Keratinocyte (primary cell): Measurements from ENCODE around the gene RIPOR2. TPM values are rescaled to one million over a fixed set of nuclear protein-coding genes. Genes with fewer than 3 reads are reported as not detected.

Source experiments
- DNase-seq: peaks from one replicate; pipeline ENCODE4 v3.0.0-alpha.2; 2011; ENCODE audit warnings: low read depth, missing footprints, low spot score
- FAIRE-seq: peaks from 2 replicates; lab custom pipeline; 2011; peaks lifted over from hg19 to GRCh38; lab: Jason Lieb, UNC
- H2AFZ ChIP-seq: 2 replicates; pipeline ENCODE4 v1.6.0; 2012; ENCODE audit warnings: low read length, control low read depth, inconsistent platforms; ENCODE audit not compliant: control insufficient read depth
- H3K27ac ChIP-seq: 2 replicates; pipeline ENCODE4 v1.5.1; 2011; ENCODE audit warnings: low read length; ENCODE audit not compliant: control insufficient read depth, insufficient read depth
- H3K27me3 ChIP-seq: 3 replicates; pipeline ENCODE4 v1.6.0; 2011; ENCODE audit warnings: low read length; ENCODE audit not compliant: control insufficient read depth, insufficient read depth; ENCODE audit errors: extremely low read depth
- H3K36me3 ChIP-seq, 2 experiments: 2 replicates in 1 of 2; 3 replicates in 1 of 2; pipeline ENCODE4 v1.5.1; 2011; ENCODE audit warnings: low read length in 2 of 2, mild to moderate bottlenecking in 1 of 2; ENCODE audit not compliant: control insufficient read depth in 2 of 2, insufficient read depth in 2 of 2; ENCODE audit errors: extremely low read depth in 1 of 2
- H3K4me1 ChIP-seq: 3 replicates; pipeline ENCODE4 v1.5.1; 2011; ENCODE audit warnings: low read length; ENCODE audit not compliant: control insufficient read depth, insufficient read depth; ENCODE audit errors: extremely low read depth
- H3K4me2 ChIP-seq: 3 replicates; pipeline ENCODE4 v1.6.0; 2011; ENCODE audit warnings: low read depth, low read length; ENCODE audit not compliant: control insufficient read depth, insufficient read depth; ENCODE audit errors: extremely low read depth
- H3K4me3 ChIP-seq, 3 experiments: fragments of 200-600 bp in 1 of 3; sonication (generic) in 1 of 3; 2 replicates in 2 of 3; 3 replicates in 1 of 3; pipeline ENCODE4 v1.5.1; 2011 to 2016; ENCODE audit warnings: low read length in 3 of 3, mild to moderate bottlenecking in 3 of 3, control low read depth in 2 of 3, inconsistent platforms in 1 of 3, low read depth in 1 of 3, mixed read lengths in 1 of 3, mixed run types in 1 of 3, moderate library complexity in 1 of 3; ENCODE audit not compliant: control insufficient read depth in 2 of 3, insufficient read depth in 2 of 3; ENCODE audit errors: extremely low read depth in 1 of 3
- H3K79me2 ChIP-seq: 2 replicates; pipeline ENCODE4 v1.6.0; 2012; ENCODE audit warnings: low read length; ENCODE audit not compliant: control insufficient read depth, insufficient read depth
- H3K9ac ChIP-seq: 3 replicates; pipeline ENCODE4 v1.6.0; 2011; ENCODE audit warnings: low read length; ENCODE audit not compliant: control insufficient read depth, insufficient read depth; ENCODE audit errors: extremely low read depth
- H3K9me1 ChIP-seq: 3 replicates; pipeline ENCODE4 v1.6.0; 2011; ENCODE audit warnings: low read length; ENCODE audit not compliant: control insufficient read depth, insufficient read depth; ENCODE audit errors: extremely low read depth
- H3K9me3 ChIP-seq: 2 replicates; pipeline ENCODE4 v1.5.1; 2012; ENCODE audit warnings: low read depth, low read length; ENCODE audit not compliant: control insufficient read depth
- H4K20me1 ChIP-seq: 3 replicates; pipeline ENCODE4 v1.6.0; 2011; ENCODE audit warnings: low read length; ENCODE audit not compliant: control insufficient read depth, insufficient read depth; ENCODE audit errors: extremely low read depth
- CTCF ChIP-seq, 3 experiments: IDR thresholded peaks in 1 of 3; conservative IDR thresholded peaks in 1 of 3; optimal IDR thresholded peaks in 1 of 3; 2 replicates in 2 of 3; 3 replicates in 1 of 3; pipeline versions ENCODE3 to v1.5.1; 2011; ENCODE audit warnings: low read length in 3 of 3, mild to moderate bottlenecking in 3 of 3, moderate library complexity in 2 of 3, control low read depth in 1 of 3, inconsistent platforms in 1 of 3; ENCODE audit not compliant: insufficient read depth in 2 of 3; ENCODE audit errors: extremely low read depth in 1 of 3
- EZH2 ChIP-seq: IDR thresholded peaks from one replicate; pipeline ENCODE4 v1.6.1; 2012; ENCODE audit warnings: inconsistent platforms, mild to moderate bottlenecking, low read length, moderate library complexity
- dilution Hi-C: fragments of 300-500 bp; cut with MboI; formaldehyde crosslinking; loops from one replicate; pipeline ENCODE4 v1.7.0; 2020; ENCODE audit warnings: low sequenced_read_pairs; ENCODE audit not compliant: extremely low pct_ligation_motif_present
- polyA plus RNA-seq, 5 experiments: library from polyadenylated mRNA; depleted of rRNA in 3 of 5; stranded (reverse) in 3 of 5; stranded (forward) in 1 of 5; unstranded in 1 of 5; fragments of >200 nt; gene quantifications; 1 replicate in 1 of 5; 2 replicates in 3 of 5; 3 replicates in 1 of 5; pipeline versions ENCODE4 v1.2.1 to v1.2.3, GENCODE V29; 2011 to 2012; ENCODE audit warnings: missing spikeins in 2 of 5, low read depth in 1 of 5, low replicate concordance in 1 of 5

RIPOR2 gene
- polyA plus RNA-seq, 1 donor (not counting 4 experiments of a cell fraction or from before 2014, with no cell fraction given) = 0.07 TPM

- Histone ChIP-seq H4K20me1 (no peaks in the 10 kb centered on the region), H3K27ac (no peak overlapping the region), H3K36me3 (no peaks in the 10 kb centered on the region), H3K9ac (no peak overlapping the region), H3K4me3 (no peak overlapping the region), H3K79me2 (no peaks in the 10 kb centered on the region), H3K27me3 (no peaks in the 10 kb centered on the region), H3K9me3 (no peaks in the 10 kb centered on the region), H3K9me1 (no peaks in the 10 kb centered on the region), H3K4me2 (no peak overlapping the region), H3K4me1 (peaks cover 12% of the 10 kb centered on the region), H2AFZ (no peak overlapping the region)
- FAIRE-seq (no peak), DNase-seq (no peak)
- TF ChIP-seq EZH2 = no peak
- no peak for TF ChIP-seq CTCF (optimal IDR thresholded peaks at IDR 0.05 in 1 of 3, IDR thresholded peaks at IDR 0.05 in 1 of 3, conservative IDR thresholded peaks at IDR 0.05 in 1 of 3; ENCODE audit: extremely low read depth in 1 of 3, insufficient read depth in 2 of 3, low read length in 3 of 3)
- dilution Hi-C loops = loop anchor here (25.0 kb wide), 1 partner anchor 118 kb away; no protein-coding TSS in a partner anchor
Measured at GRCh38 chr6:24980507-24981385, 45.0 kb upstream of the RIPOR2 start.

- H3K36me3 ChIP-seq = no peaks in the 10 kb centered on the region
- no peaks in the 10 kb centered on the region for H3K27me3 ChIP-seq
- H3K9ac ChIP-seq = no peak overlapping the region
- peaks cover 6% of the 10 kb centered on the region for H3K4me1 ChIP-seq
- H2AFZ ChIP-seq = no peak overlapping the region
- H3K4me2 ChIP-seq = no peak overlapping the region
- H4K20me1 ChIP-seq = no peaks in the 10 kb centered on the region
- FAIRE-seq = no peak
- H3K4me3 ChIP-seq = no peak overlapping the region
- no peak for TF ChIP-seq CTCF (optimal IDR thresholded peaks at IDR 0.05 in 1 of 3, IDR thresholded peaks at IDR 0.05 in 1 of 3, conservative IDR thresholded peaks at IDR 0.05 in 1 of 3; ENCODE audit: extremely low read depth in 1 of 3, insufficient read depth in 2 of 3, low read length in 3 of 3)
- TF ChIP-seq EZH2 = no peak
- H3K27ac ChIP-seq = no peak overlapping the region
- no peak for DNase-seq
- no peaks in the 10 kb centered on the region for H3K9me1 ChIP-seq
- H3K79me2 ChIP-seq = no peaks in the 10 kb centered on the region
- dilution Hi-C loops = loop anchor here (25.0 kb wide), 1 partner anchor 117 kb away; no protein-coding TSS in a partner anchor
- H3K9me3 ChIP-seq = no peaks in the 10 kb centered on the region
Measured at GRCh38 chr6:24979176-24979575, 43.4 kb upstream of the RIPOR2 start.
